ENCODE results near the gene NXN.
"Not testable (repeated sequence)": the region's sequence is repeated elsewhere in the genome, so short reads cannot be mapped to it uniquely, and the experiment has no call there.

The NXN gene

DNA sequence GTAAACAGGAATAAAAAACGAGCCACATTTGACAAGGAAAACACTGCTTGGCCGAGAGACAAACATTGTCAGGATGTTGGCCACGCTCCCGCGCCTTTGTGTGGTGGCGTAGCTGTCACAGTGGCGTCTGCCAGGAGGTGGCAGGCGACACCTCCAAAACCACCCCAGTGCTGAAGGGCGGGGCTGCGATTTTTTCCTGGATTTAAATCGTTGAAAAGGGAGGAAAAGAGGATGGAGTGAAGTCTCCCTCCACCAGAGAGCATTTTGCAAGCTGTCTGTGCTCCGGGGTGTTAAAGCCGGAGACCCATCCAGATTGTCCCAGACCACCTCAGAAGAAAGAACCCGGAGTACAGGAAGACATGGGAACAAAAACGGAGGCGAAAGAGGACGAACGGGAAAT is 184.7 kb downstream of the NXN start:
- H3K9ac ChIP-seq (ENCODE audit: low read length): peak overlapping the region; percentile 73
- H2BK12ac ChIP-seq (ENCODE audit: low read length in 2 of 2): no peak overlapping the region
- peak overlapping the region in 1 of 2 experiments; percentile 65 for H3K4me3 ChIP-seq (ENCODE audit: insufficient read depth in 1 of 2, low read depth in 1 of 2, low read length in 2 of 2)
- peaks cover 8% of the 10 kb centered on the region for H3K79me1 ChIP-seq (replicated peaks; ENCODE audit: low read length, poor library complexity, severe bottlenecking)
- no peak overlapping the region for H2BK15ac ChIP-seq (ENCODE audit: low read depth, poor library complexity, severe bottlenecking)
- no peak overlapping the region for H3K18ac ChIP-seq (ENCODE audit: low read depth in 1 of 2, low read length in 2 of 2)
- no peak overlapping the region for H2AFZ ChIP-seq (ENCODE audit: low read depth, low read length)
- no peaks in the 10 kb centered on the region for H3K9me3 ChIP-seq (ENCODE audit: control insufficient read depth, low read length)
- no peak overlapping the region for H3K14ac ChIP-seq (ENCODE audit: low read length in 2 of 2)
- no peak overlapping the region for H4K91ac ChIP-seq (ENCODE audit: low read length)
- no peak overlapping the region for H2AK5ac ChIP-seq (ENCODE audit: low read length, severe bottlenecking)
- no peak overlapping the region for H3K4me2 ChIP-seq (ENCODE audit: low read length, poor library complexity, severe bottlenecking)
- peaks cover 25 to 67% of the 10 kb centered on the region in 2 experiments for H3K36me3 ChIP-seq (ENCODE audit: control insufficient read depth in 1 of 2, insufficient read depth in 2 of 2, low read depth in 1 of 2, low read length in 2 of 2)
- WGBS: 27% methylated on average over 18 of the region's 18 CpGs
- H3K4me1 ChIP-seq (ENCODE audit: control insufficient read depth, insufficient read depth, low read depth, low read length): peaks cover 12% of the 10 kb centered on the region
- H4K8ac ChIP-seq (ENCODE audit: low read length): no peak overlapping the region
- peak; percentile 70 for DNase-seq
- no peak overlapping the region for H2BK120ac ChIP-seq (ENCODE audit: low read depth, low read length)
- H2BK5ac ChIP-seq (ENCODE audit: low read depth, low read length, poor library complexity, severe bottlenecking): no peak overlapping the region
- H3K4ac ChIP-seq (ENCODE audit: low read depth in 1 of 2, low read length in 2 of 2): no peak overlapping the region
- no peak overlapping the region for H3K27ac ChIP-seq (ENCODE audit: low read length, poor library complexity, severe bottlenecking)
- no peak overlapping the region for H3K23ac ChIP-seq (ENCODE audit: low read length in 2 of 2)
- no peaks in the 10 kb centered on the region for H3K27me3 ChIP-seq (ENCODE audit: control insufficient read depth in 1 of 2, insufficient read depth in 1 of 2, low read length in 2 of 2)

- Histone ChIP-seq H3K4me3 (ENCODE audit: insufficient read depth in 1 of 2, low read depth in 1 of 2, low read length in 2 of 2) (no peak overlapping the region), H2BK120ac (ENCODE audit: low read depth, low read length) (no peak overlapping the region), H3K4ac (ENCODE audit: low read depth in 1 of 2, low read length in 2 of 2) (no peak overlapping the region), H2AFZ (ENCODE audit: low read depth, low read length) (no peak overlapping the region), H2AK5ac (ENCODE audit: low read length, severe bottlenecking) (no peak overlapping the region), H4K91ac (ENCODE audit: low read length) (no peak overlapping the region), H2BK5ac (ENCODE audit: low read depth, low read length, poor library complexity, severe bottlenecking) (no peak overlapping the region), H3K4me2 (ENCODE audit: low read length, poor library complexity, severe bottlenecking) (no peak overlapping the region), H3K9me3 (ENCODE audit: control insufficient read depth, low read length) (no peaks in the 10 kb centered on the region), H2BK12ac (ENCODE audit: low read length in 2 of 2) (no peak overlapping the region), H3K79me1 (replicated peaks; ENCODE audit: low read length, poor library complexity, severe bottlenecking) (peaks cover 12% of the 10 kb centered on the region), H4K8ac (ENCODE audit: low read length) (no peak overlapping the region), H3K23ac (ENCODE audit: low read length in 2 of 2) (no peak overlapping the region), H3K36me3 (ENCODE audit: control insufficient read depth in 1 of 2, insufficient read depth in 2 of 2, low read depth in 1 of 2, low read length in 2 of 2) (peaks cover 48 to 66% of the 10 kb centered on the region in 2 experiments), H3K27me3 (ENCODE audit: control insufficient read depth in 1 of 2, insufficient read depth in 1 of 2, low read length in 2 of 2) (no peaks in the 10 kb centered on the region), H3K27ac (ENCODE audit: low read length, poor library complexity, severe bottlenecking) (no peak overlapping the region), H3K18ac (ENCODE audit: low read depth in 1 of 2, low read length in 2 of 2) (no peak overlapping the region), H2BK15ac (ENCODE audit: low read depth, poor library complexity, severe bottlenecking) (no peak overlapping the region), H3K4me1 (ENCODE audit: control insufficient read depth, insufficient read depth, low read depth, low read length) (peaks cover 9% of the 10 kb centered on the region), H3K14ac (ENCODE audit: low read length in 2 of 2) (no peak overlapping the region), H3K9ac (ENCODE audit: low read length) (no peak overlapping the region)
- peak; percentile 37 for DNase-seq
- 86% methylated on average over 9 of the region's 9 CpGs for WGBS
Observed at GRCh38 chr17:792277-792676, 187.3 kb downstream of the NXN start.

DNA sequence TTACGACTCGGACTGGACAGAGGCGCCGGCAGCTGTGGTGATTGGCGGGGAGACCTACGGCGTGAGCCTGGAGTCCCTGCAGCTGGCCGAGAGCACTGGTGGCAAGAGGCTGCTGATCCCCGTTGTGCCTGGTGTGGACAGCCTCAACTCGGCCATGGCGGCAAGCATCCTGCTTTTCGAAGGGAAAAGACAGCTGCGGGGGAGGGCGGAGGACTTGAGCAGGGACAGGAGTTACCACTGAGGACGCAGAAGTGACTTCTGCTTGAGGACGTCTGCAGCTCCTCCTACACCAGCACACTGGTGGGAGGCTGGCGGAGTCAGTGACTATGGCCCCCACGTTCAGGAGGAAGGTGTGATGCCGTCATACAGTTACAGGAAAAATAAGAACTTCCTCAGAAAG is 187.7 kb downstream of the NXN start:
- H3K27ac ChIP-seq (ENCODE audit: low read length, poor library complexity, severe bottlenecking): no peak overlapping the region
- no peaks in the 10 kb centered on the region for H3K27me3 ChIP-seq (ENCODE audit: control insufficient read depth in 1 of 2, insufficient read depth in 1 of 2, low read length in 2 of 2)
- H3K4me1 ChIP-seq (ENCODE audit: control insufficient read depth, insufficient read depth, low read depth, low read length): peaks cover 9% of the 10 kb centered on the region
- no peak overlapping the region for H3K18ac ChIP-seq (ENCODE audit: low read depth in 1 of 2, low read length in 2 of 2)
- H3K14ac ChIP-seq (ENCODE audit: low read length in 2 of 2): no peak overlapping the region
- H3K4ac ChIP-seq (ENCODE audit: low read depth in 1 of 2, low read length in 2 of 2): no peak overlapping the region
- H4K91ac ChIP-seq (ENCODE audit: low read length): no peak overlapping the region
- H3K79me1 ChIP-seq (replicated peaks; ENCODE audit: low read length, poor library complexity, severe bottlenecking): peaks cover 12% of the 10 kb centered on the region
- H3K4me2 ChIP-seq (ENCODE audit: low read length, poor library complexity, severe bottlenecking): no peak overlapping the region
- 95% methylated on average over 19 of the region's 19 CpGs for WGBS
- H3K9me3 ChIP-seq (ENCODE audit: control insufficient read depth, low read length): no peaks in the 10 kb centered on the region
- H2BK120ac ChIP-seq (ENCODE audit: low read depth, low read length): no peak overlapping the region
- no peak overlapping the region for H2AFZ ChIP-seq (ENCODE audit: low read depth, low read length)
- no peak overlapping the region for H2BK15ac ChIP-seq (ENCODE audit: low read depth, poor library complexity, severe bottlenecking)
- no peak for DNase-seq
- H3K4me3 ChIP-seq (ENCODE audit: insufficient read depth in 1 of 2, low read depth in 1 of 2, low read length in 2 of 2): no peak overlapping the region
- no peak overlapping the region for H3K9ac ChIP-seq (ENCODE audit: low read length)
- peaks cover 48 to 62% of the 10 kb centered on the region in 2 experiments for H3K36me3 ChIP-seq (ENCODE audit: control insufficient read depth in 1 of 2, insufficient read depth in 2 of 2, low read depth in 1 of 2, low read length in 2 of 2)
- no peak overlapping the region for H3K23ac ChIP-seq (ENCODE audit: low read length in 2 of 2)
- H2AK5ac ChIP-seq (ENCODE audit: low read length, severe bottlenecking): no peak overlapping the region
- no peak overlapping the region for H2BK5ac ChIP-seq (ENCODE audit: low read depth, low read length, poor library complexity, severe bottlenecking)
- H4K8ac ChIP-seq (ENCODE audit: low read length): peak overlapping the region; percentile 19
- H2BK12ac ChIP-seq (ENCODE audit: low read length in 2 of 2): no peak overlapping the region

DNA sequence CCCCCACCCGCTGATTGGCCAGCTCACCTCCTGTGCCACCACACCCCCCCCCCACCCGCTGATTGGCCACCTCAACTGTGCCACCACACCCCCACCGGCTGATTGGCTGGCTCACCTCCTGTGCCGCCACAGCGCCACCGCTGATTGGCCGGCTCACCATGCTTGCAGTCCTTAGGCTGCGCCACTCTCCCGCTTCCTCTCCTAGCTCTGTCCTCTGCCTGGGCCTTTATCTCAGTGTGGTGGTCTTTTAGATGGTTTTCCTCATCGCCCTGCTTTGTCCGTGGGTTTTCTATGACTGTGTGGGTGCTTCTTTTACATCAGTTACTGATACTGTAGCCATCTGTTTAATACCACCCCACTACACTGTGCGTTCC is 188.7 kb downstream of the NXN start:
- 98% methylated on average over 7 of the region's 12 CpGs for WGBS
- not testable (repeated sequence) for DNase-seq; H2BK120ac ChIP-seq (ENCODE audit: low read depth, low read length); H3K18ac ChIP-seq (ENCODE audit: low read depth in 1 of 2, low read length in 2 of 2); H3K4me2 ChIP-seq (ENCODE audit: low read length, poor library complexity, severe bottlenecking); H3K4ac ChIP-seq (ENCODE audit: low read depth in 1 of 2, low read length in 2 of 2); H2AK5ac ChIP-seq (ENCODE audit: low read length, severe bottlenecking); H2BK5ac ChIP-seq (ENCODE audit: low read depth, low read length, poor library complexity, severe bottlenecking); H3K23ac ChIP-seq (ENCODE audit: low read length in 2 of 2); H3K4me1 ChIP-seq (ENCODE audit: control insufficient read depth, insufficient read depth, low read depth, low read length); H2BK15ac ChIP-seq (ENCODE audit: low read depth, poor library complexity, severe bottlenecking); H4K91ac ChIP-seq (ENCODE audit: low read length); H4K8ac ChIP-seq (ENCODE audit: low read length); H3K9ac ChIP-seq (ENCODE audit: low read length); H2BK12ac ChIP-seq (ENCODE audit: low read length in 2 of 2); H2AFZ ChIP-seq (ENCODE audit: low read depth, low read length); H3K9me3 ChIP-seq (ENCODE audit: control insufficient read depth, low read length); H3K4me3 ChIP-seq (ENCODE audit: insufficient read depth in 1 of 2, low read depth in 1 of 2, low read length in 2 of 2); H3K14ac ChIP-seq (ENCODE audit: low read length in 2 of 2); H3K27me3 ChIP-seq (ENCODE audit: control insufficient read depth in 1 of 2, insufficient read depth in 1 of 2, low read length in 2 of 2); H3K27ac ChIP-seq (ENCODE audit: low read length, poor library complexity, severe bottlenecking)
- Histone ChIP-seq H3K36me3 (ENCODE audit: control insufficient read depth in 1 of 2, insufficient read depth in 2 of 2, low read depth in 1 of 2, low read length in 2 of 2) (peaks cover 51 to 52% of the 10 kb centered on the region in 2 experiments), H3K79me1 (replicated peaks; ENCODE audit: low read length, poor library complexity, severe bottlenecking) (peaks cover 15% of the 10 kb centered on the region)
